D721Med (cell line): ENCODE measurements around the gene GLB1L2.
A peak's percentile ranks its signal among the peaks of the same experiment; 100 is the strongest.

Experiments used
- DNase-seq: peaks from one replicate; pipeline ENCODE4 v3.0.0; 2011; ENCODE audit warnings: low spot score; ENCODE audit not compliant: insufficient read length
- FAIRE-seq: peaks from 2 replicates; lab custom pipeline; 2011; peaks lifted over from hg19 to GRCh38; lab: Jason Lieb, UNC
- TF ChIP-seq, protein P1 (sequence below): IDR thresholded peaks from 2 replicates; pipeline ENCODE4 v1.5.1; 2012; ENCODE audit warnings: mild to moderate bottlenecking, control low read depth; ENCODE audit not compliant: insufficient read depth; ENCODE audit errors: missing control alignments

GLB1L2 gene

DNA sequence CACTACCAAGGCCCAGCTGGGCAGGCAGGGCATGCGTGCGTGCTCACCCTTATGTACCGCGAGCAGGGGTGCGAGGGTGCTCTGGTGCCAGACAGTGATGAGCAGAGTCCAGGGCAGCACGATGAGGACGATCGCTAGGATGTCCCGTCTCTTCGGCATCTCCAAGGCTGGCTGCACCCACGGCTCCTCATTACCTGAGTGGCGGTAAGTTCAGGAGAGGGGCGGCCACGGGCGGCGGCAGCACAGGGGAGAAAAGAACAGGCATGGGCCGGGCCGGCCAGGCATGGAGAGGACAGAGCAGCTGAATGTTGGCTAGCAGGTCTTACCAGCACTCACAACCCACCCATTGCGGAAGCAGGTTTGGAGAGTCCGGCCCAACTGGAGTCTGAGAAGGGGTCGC is 55.7 kb downstream of the GLB1L2 start:
- TF ChIP-seq, protein P1, sequence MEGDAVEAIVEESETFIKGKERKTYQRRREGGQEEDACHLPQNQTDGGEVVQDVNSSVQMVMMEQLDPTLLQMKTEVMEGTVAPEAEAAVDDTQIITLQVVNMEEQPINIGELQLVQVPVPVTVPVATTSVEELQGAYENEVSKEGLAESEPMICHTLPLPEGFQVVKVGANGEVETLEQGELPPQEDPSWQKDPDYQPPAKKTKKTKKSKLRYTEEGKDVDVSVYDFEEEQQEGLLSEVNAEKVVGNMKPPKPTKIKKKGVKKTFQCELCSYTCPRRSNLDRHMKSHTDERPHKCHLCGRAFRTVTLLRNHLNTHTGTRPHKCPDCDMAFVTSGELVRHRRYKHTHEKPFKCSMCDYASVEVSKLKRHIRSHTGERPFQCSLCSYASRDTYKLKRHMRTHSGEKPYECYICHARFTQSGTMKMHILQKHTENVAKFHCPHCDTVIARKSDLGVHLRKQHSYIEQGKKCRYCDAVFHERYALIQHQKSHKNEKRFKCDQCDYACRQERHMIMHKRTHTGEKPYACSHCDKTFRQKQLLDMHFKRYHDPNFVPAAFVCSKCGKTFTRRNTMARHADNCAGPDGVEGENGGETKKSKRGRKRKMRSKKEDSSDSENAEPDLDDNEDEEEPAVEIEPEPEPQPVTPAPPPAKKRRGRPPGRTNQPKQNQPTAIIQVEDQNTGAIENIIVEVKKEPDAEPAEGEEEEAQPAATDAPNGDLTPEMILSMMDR = no peak
- no peak for FAIRE-seq
- no peak for DNase-seq

DNA sequence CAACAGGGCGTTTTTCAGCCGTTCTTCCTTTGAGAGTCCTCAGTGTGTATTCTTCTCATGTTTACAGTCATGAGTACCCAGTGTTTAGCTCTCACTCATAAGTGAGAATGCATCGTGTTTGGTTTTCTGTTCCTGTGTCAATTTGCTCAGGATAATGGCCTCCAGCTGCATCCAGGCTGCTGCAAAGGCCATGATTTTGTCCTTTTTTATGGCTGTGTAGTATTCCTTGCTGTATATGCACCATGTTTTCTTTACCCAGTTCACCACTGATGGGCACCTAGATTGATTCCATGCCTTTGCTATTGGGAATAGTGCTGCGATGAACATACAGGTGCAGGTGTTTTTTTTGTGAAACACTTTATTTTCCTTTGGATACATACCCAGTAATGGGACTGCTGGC is 56.8 kb downstream of the GLB1L2 start:
- TF ChIP-seq, protein P1 = no peak
- no peak for FAIRE-seq
- DNase-seq = no peak

DNA sequence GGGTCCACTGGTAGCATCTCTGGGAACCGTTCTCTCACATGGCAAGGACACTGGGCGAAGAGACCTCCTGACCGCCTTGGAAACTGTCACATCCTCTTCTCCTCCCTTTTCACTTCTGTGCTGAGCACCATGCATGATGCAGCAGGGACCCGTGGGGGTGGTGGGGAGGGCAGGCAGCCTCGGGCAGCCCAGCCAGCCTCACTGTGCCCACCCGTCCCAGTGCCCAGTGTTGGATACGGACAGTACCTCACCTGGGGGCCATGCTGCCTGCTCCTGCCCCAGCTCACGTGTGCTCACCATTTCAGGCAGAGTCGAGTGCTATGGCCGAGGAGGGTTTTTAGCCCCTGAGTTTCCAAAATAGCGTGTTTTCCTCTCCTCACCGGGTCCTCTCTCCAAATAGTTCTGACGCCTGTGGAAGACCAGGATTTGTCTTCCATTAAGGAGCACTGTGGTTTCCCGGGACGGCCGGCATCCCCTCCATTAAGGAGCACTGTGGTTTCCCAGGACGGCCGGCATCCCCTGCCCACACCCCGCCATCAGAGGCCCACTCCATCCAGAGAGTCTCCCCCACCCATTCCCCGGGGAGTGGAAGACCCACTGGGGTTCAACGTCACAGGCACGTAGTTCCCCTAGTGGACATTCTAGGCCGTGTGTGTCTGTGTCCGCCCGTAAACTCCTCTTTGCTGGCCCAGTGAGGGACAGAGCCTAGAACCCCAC is 57.8 kb downstream of the GLB1L2 start:
- TF ChIP-seq, protein P1 = no peak
- no peak for FAIRE-seq

DNA sequence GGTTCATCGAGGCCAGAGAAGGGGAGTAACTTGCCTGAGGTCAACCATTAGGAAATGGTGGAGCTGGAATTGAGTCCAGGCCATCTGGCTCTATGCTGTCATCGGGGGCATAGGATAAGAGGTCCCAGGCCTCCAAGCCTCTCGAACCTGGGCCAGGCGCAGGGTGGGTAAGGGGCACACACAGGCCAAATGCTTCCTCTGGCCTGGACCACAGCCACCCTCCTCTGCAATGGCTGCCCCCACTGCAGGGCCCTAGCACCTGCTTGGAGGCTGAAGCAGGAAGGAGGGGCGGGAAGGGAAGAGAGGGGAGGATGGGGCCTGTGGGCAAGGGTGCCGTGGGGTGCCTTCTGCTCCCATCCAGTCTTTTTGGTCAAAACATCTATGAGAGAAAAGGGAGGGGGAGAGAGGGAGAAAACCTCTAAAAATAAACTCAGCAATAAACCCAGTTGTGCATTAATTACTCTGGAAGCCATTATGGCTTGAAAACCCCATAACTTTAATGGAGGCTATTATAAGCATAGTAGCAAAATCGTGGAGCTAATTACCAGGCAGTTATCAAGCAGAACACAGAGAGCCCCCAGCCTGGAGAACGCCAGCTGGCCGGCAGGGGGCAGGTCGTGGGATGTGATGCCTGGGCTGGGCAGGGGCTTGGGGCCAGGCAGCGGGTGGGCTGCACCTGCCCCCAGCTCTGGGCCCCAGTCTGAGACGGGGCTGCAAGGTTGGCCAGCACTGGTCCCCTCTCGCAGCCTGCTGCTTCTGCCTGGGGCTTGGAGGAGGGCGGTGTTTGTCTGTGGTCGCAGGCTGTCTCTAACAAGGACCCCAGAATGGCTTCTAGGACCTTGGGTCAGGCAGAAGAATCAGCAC is 59.1 kb downstream of the GLB1L2 start:
- TF ChIP-seq, protein P1 = peak; percentile 24
- DNase-seq (no peak), FAIRE-seq (no peak)

More for the DNA sequence above, 57.8 kb downstream of the GLB1L2 start:
- no peak for DNase-seq

DNA sequence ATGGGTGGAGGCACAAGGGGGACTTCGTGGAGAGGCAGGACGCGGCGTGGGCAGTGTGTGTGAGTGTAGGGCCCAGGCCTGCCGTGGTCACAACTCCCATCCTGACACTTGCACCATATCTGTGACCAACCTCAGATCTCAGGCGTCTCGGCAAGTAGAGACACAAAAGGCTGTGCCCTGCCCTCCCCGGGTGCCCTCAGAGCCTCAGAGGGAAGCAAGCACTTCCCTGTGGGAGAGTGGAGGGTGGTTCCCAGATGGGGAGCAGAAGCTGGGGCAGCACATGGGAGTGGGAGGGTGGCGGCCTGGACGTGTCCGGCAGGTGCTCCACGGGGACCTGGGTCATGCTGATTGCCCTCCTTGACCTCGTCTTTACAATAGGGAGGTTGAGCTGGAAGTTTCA is 59.9 kb downstream of the GLB1L2 start:
- DNase-seq = no peak
- TF ChIP-seq, protein P1 = no peak
- no peak for FAIRE-seq

DNA sequence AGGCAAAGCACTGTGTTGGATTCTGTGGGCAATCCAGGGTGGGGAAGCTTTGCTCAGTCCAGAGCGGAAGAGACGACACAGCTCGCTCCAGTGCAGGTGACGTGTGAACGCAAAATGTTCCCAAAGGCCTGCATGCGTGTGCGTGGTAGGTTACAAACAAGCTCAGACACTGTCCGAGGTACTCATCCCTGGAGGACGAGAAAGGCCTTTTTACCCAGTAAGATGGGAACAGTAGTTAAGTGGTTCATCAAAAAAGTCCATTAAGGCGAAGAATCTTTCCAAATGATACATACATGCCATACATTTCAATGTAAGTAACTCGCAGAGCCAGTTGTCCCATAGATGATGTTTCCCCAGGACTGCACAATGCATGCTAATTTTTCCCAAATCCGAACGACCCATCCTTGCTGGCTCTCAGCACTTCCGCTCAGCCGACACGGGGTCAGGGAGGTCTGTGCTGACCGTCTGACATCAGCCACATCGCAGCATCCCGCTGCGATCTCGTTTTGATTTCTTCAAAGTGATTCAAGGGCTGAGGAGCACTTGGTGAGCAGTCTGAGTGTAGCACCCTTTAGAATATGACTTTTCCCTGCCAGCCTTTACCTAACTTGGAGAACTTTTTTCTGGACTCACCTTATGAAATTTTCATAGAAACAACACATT is 61.3 kb downstream of the GLB1L2 start:
- no peak for FAIRE-seq
- DNase-seq = no peak
- TF ChIP-seq, protein P1 = no peak
